ENCODE measurements around the gene EDAR. TPM values are rescaled to one million over a fixed set of nuclear protein-coding genes. Genes with fewer than 3 reads are reported as not detected.

Gene EDAR
- total and polyA plus RNA-seq, 9 of the 15 experiments (the other 6 are each of a cell fraction or from before 2014, with no cell fraction given): 0.01 TPM; not detected in 8

DNA sequence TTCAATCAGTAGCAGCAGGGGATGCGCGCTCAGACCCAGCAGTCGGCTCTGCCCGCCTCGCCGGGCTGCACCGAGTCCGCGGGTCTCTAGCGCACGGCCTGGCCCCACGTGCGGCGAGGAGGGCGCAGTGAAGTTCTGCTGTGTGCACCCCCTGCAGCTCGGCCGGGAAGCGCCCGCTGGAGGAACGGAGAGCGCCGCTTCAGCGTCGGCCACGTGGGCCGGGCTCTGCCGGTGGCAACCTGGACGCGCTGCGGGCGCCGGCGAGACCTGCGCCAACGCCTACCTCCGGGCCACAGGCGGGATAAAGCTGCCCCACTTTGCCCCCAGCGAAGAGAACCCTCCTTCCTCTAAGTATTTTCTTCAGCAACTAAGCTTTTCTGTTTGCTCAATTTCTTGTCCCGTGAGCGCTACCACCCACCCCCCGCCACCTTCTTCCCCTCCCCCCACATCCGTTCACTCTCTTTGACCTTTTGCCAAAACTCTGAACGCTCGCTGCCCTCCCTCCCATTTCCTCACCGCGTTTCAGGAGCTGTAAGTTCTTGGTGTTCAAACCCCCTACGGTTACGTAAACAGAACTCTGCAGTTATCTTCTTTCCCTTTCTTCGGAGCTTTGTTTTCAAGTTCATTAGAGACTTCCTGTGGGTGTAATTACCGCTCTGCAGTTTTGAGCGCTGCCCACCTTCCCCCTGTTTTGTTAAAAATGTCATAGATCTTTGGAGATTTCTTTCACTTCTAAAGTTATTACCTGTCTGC, 42.6 kb upstream of the EDAR start (continued):
- TF ChIP-seq, protein P1, sequence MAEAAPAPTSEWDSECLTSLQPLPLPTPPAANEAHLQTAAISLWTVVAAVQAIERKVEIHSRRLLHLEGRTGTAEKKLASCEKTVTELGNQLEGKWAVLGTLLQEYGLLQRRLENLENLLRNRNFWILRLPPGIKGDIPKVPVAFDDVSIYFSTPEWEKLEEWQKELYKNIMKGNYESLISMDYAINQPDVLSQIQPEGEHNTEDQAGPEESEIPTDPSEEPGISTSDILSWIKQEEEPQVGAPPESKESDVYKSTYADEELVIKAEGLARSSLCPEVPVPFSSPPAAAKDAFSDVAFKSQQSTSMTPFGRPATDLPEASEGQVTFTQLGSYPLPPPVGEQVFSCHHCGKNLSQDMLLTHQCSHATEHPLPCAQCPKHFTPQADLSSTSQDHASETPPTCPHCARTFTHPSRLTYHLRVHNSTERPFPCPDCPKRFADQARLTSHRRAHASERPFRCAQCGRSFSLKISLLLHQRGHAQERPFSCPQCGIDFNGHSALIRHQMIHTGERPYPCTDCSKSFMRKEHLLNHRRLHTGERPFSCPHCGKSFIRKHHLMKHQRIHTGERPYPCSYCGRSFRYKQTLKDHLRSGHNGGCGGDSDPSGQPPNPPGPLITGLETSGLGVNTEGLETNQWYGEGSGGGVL (CRISPR knock-in tag; IDR thresholded peaks at IDR 0.05): no peak
- no peak for TF ChIP-seq KLF10 (CRISPR knock-in tag; IDR thresholded peaks at IDR 0.05)
- TF ChIP-seq ZNF444 (CRISPR knock-in tag; IDR thresholded peaks at IDR 0.05): no peak
- no peak for TF ChIP-seq HNRNPH1 (optimal IDR thresholded peaks at IDR 0.05; ENCODE audit: low read depth, low read length)
- no peak for TF ChIP-seq ZNF561 (CRISPR knock-in tag; conservative IDR thresholded peaks at IDR 0.05)
- no peak for TF ChIP-seq KAT2B (IDR thresholded peaks at IDR 0.05; ENCODE audit: low read depth, low read length)
- TF ChIP-seq HNRNPL (IDR thresholded peaks at IDR 0.05; ENCODE audit: low read depth, low read length): 0 out of 2 replicates have a peak, but pooled peaks have one; percentile 25
- no peak for TF ChIP-seq ZNF764 (CRISPR knock-in tag; IDR thresholded peaks at IDR 0.05; ENCODE audit: low read depth)
- TF ChIP-seq NFRKB (IDR thresholded peaks at IDR 0.05; ENCODE audit: low read depth): no peak
- TF ChIP-seq, protein P2, sequence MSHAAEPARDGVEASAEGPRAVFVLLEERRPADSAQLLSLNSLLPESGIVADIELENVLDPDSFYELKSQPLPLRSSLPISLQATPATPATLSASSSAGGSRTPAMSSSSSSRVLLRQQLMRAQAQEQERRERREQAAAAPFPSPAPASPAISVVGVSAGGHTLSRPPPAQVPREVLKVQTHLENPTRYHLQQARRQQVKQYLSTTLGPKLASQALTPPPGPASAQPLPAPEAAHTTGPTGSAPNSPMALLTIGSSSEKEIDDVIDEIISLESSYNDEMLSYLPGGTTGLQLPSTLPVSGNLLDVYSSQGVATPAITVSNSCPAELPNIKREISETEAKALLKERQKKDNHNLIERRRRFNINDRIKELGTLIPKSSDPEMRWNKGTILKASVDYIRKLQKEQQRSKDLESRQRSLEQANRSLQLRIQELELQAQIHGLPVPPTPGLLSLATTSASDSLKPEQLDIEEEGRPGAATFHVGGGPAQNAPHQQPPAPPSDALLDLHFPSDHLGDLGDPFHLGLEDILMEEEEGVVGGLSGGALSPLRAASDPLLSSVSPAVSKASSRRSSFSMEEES (CRISPR knock-in tag; IDR thresholded peaks at IDR 0.05): no peak
- no peak for TF ChIP-seq PCBP2 (IDR thresholded peaks at IDR 0.05; ENCODE audit: low read depth, low read length, poor library complexity, severe bottlenecking)
- no peak for TF ChIP-seq ZNF384 (IDR thresholded peaks at IDR 0.05; ENCODE audit: low read depth, low read length)
- 0 out of 4 replicates have a peak, but pooled peaks of 1 of the 2 experiments have one; percentile 22 for TF ChIP-seq MAZ (CRISPR knock-in tag; conservative IDR thresholded peaks at IDR 0.05 in 1 of 2, IDR thresholded peaks at IDR 0.05 in 1 of 2)
- TF ChIP-seq RBM15 (IDR thresholded peaks at IDR 0.05; ENCODE audit: insufficient read depth, low read length): no peak
- TF ChIP-seq, protein P3, sequence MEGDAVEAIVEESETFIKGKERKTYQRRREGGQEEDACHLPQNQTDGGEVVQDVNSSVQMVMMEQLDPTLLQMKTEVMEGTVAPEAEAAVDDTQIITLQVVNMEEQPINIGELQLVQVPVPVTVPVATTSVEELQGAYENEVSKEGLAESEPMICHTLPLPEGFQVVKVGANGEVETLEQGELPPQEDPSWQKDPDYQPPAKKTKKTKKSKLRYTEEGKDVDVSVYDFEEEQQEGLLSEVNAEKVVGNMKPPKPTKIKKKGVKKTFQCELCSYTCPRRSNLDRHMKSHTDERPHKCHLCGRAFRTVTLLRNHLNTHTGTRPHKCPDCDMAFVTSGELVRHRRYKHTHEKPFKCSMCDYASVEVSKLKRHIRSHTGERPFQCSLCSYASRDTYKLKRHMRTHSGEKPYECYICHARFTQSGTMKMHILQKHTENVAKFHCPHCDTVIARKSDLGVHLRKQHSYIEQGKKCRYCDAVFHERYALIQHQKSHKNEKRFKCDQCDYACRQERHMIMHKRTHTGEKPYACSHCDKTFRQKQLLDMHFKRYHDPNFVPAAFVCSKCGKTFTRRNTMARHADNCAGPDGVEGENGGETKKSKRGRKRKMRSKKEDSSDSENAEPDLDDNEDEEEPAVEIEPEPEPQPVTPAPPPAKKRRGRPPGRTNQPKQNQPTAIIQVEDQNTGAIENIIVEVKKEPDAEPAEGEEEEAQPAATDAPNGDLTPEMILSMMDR (IDR thresholded peaks at IDR 0.05 in 2 of 3, conservative IDR thresholded peaks at IDR 0.05 in 1 of 3; ENCODE audit: insufficient read depth in 2 of 3, low read depth in 1 of 3, low read length in 3 of 3): no peak
- no peak for TF ChIP-seq ZSCAN29 (IDR thresholded peaks at IDR 0.05)
- TF ChIP-seq MXI1 (IDR thresholded peaks at IDR 0.05; ENCODE audit: low read depth, low read length): no peak
- no peak for TF ChIP-seq ZNF324 (CRISPR knock-in tag; IDR thresholded peaks at IDR 0.05)
- no peak for TF ChIP-seq MBD1 (CRISPR knock-in tag; IDR thresholded peaks at IDR 0.05)
- TF ChIP-seq PHF20 (IDR thresholded peaks at IDR 0.05; ENCODE audit: partially characterized antibody): no peak
- no peak for TF ChIP-seq ZNF354B (CRISPR knock-in tag; IDR thresholded peaks at IDR 0.05)
- no peak for TF ChIP-seq ZNF175 (CRISPR knock-in tag; IDR thresholded peaks at IDR 0.05; ENCODE audit: low read depth)

Measured in K562 (cell line).